Glomerular visceral epithelial cell (primary cell): ENCODE data around the gene DCDC1.

Source experiments
- DNase-seq: peaks from one replicate; pipeline ENCODE4 v3.0.0-alpha.2; 2016; ENCODE audit errors: extremely low spot score

The DCDC1 gene

GRCh38 chr11:30911247-30911646 is 458.3 kb downstream of the DCDC1 start:
- DNase-seq, result no peak

GRCh38 chr11:30908857-30909256 is 460.7 kb downstream of the DCDC1 start:
- no peak for DNase-seq

GRCh38 chr11:30908272-30908671 is 461.3 kb downstream of the DCDC1 start:
- no peak for DNase-seq

GRCh38 chr11:30902929-30903328 is 466.6 kb downstream of the DCDC1 start:
- DNase-seq, result no peak

- no peak for DNase-seq
Observed at GRCh38 chr11:30895046-30895445, 474.5 kb downstream of the DCDC1 start.

- no peak for DNase-seq
Observed at GRCh38 chr11:30893318-30893717, 476.2 kb downstream of the DCDC1 start.

- DNase-seq, result peak; percentile 5
Observed at GRCh38 chr11:30889143-30889794, 480.3 kb downstream of the DCDC1 start.

- DNase-seq, result no peak
Observed at GRCh38 chr11:30879322-30880005, 490.1 kb downstream of the DCDC1 start.

GRCh38 chr11:30878400-30878799 is 491.1 kb downstream of the DCDC1 start:
- no peak for DNase-seq

- no peak for DNase-seq
Observed at GRCh38 chr11:30876663-30877396, 492.7 kb downstream of the DCDC1 start.

GRCh38 chr11:30876228-30876627 is 493.3 kb downstream of the DCDC1 start:
- no peak for DNase-seq

GRCh38 chr11:30875806-30876205 is 493.7 kb downstream of the DCDC1 start:
- DNase-seq, result no peak

- DNase-seq, result no peak
Observed at GRCh38 chr11:30873924-30874610, 495.5 kb downstream of the DCDC1 start.

- no peak for DNase-seq
Observed at GRCh38 chr11:30868626-30869081, 500.9 kb downstream of the DCDC1 start.

- DNase-seq, result no peak
Observed at GRCh38 chr11:30863209-30863608, 506.3 kb downstream of the DCDC1 start.

GRCh38 chr11:30861531-30861930 is 508.0 kb downstream of the DCDC1 start:
- DNase-seq, result no peak

GRCh38 chr11:30861064-30861463 is 508.5 kb downstream of the DCDC1 start:
- DNase-seq, result no peak

GRCh38 chr11:30860146-30860545 is 509.4 kb downstream of the DCDC1 start:
- no peak for DNase-seq

- no peak for DNase-seq
Observed at GRCh38 chr11:30859669-30860068, 509.9 kb downstream of the DCDC1 start.

- DNase-seq, result no peak
Observed at GRCh38 chr11:30855383-30856006, 514.0 kb downstream of the DCDC1 start.

GRCh38 chr11:30853439-30853838 is 516.1 kb downstream of the DCDC1 start:
- no peak for DNase-seq

GRCh38 chr11:30852645-30853044 is 516.9 kb downstream of the DCDC1 start:
- no peak for DNase-seq
